IPS-18a (cell line): Measurements from ENCODE around the gene EFHC2.
"Not testable (repeated sequence)": the region's sequence is repeated elsewhere in the genome, so short reads cannot be mapped to it uniquely, and the experiment has no call there.

Experiments used
- H3K27ac ChIP-seq: one replicate; pipeline ENCODE4 v1.5.1; 2013; ENCODE audit warnings: low read length
- H3K27me3 ChIP-seq: one replicate; pipeline ENCODE4 v1.6.1; 2013; ENCODE audit warnings: mild to moderate bottlenecking, low read length; ENCODE audit not compliant: control insufficient read depth, insufficient read depth
- H3K36me3 ChIP-seq: one replicate; pipeline ENCODE4 v1.6.1; 2013; ENCODE audit warnings: low read depth, low read length; ENCODE audit not compliant: control insufficient read depth
- H3K4me1 ChIP-seq: one replicate; pipeline ENCODE4 v1.6.1; 2013; ENCODE audit warnings: low read depth, low read length; ENCODE audit not compliant: control insufficient read depth
- H3K4me3 ChIP-seq: one replicate; pipeline ENCODE4 v1.5.1; 2013; ENCODE audit warnings: low read length
- H3K9ac ChIP-seq: one replicate; pipeline ENCODE4 v1.6.1; 2013; ENCODE audit warnings: mild to moderate bottlenecking, low read length, moderate library complexity
- H3K9me3 ChIP-seq: one replicate; pipeline ENCODE4 v1.6.1; 2013; ENCODE audit warnings: low read depth, low read length; ENCODE audit not compliant: control insufficient read depth

The EFHC2 gene

GRCh38 chrX:44290718-44291117 is 52.8 kb downstream of the EFHC2 start:
- Histone ChIP-seq H3K27me3 (no peaks in the 10 kb centered on the region), H3K27ac (no peak overlapping the region), H3K9ac (no peak overlapping the region), H3K4me3 (no peak overlapping the region), H3K4me1 (no peaks in the 10 kb centered on the region), H3K36me3 (no peaks in the 10 kb centered on the region), H3K9me3 (peaks cover 9% of the 10 kb centered on the region)

- no peak overlapping the region for H3K4me3 ChIP-seq
- no peak overlapping the region for H3K9ac ChIP-seq
- no peaks in the 10 kb centered on the region for H3K36me3 ChIP-seq
- H3K27me3 ChIP-seq = no peaks in the 10 kb centered on the region
- no peak overlapping the region for H3K27ac ChIP-seq
- H3K4me1 ChIP-seq = no peaks in the 10 kb centered on the region
- peaks cover 14% of the 10 kb centered on the region for H3K9me3 ChIP-seq
Measured at GRCh38 chrX:44282753-44283152, 60.7 kb downstream of the EFHC2 start.

GRCh38 chrX:44280116-44280515 is 63.4 kb downstream of the EFHC2 start:
- H3K4me3 ChIP-seq = no peak overlapping the region

GRCh38 chrX:44274096-44274495 is 69.4 kb downstream of the EFHC2 start:
- H3K27me3 ChIP-seq = no peaks in the 10 kb centered on the region

More at GRCh38 chrX:44280116-44280515, 63.4 kb downstream of the EFHC2 start:
- Histone ChIP-seq H3K4me1 (no peaks in the 10 kb centered on the region), H3K27ac (no peak overlapping the region), H3K9me3 (peaks cover 12% of the 10 kb centered on the region), H3K9ac (no peak overlapping the region), H3K36me3 (no peaks in the 10 kb centered on the region), H3K27me3 (no peaks in the 10 kb centered on the region)

GRCh38 chrX:44267861-44268260 is 75.6 kb downstream of the EFHC2 start:
- Histone ChIP-seq H3K9ac (no peak overlapping the region), H3K27me3 (no peaks in the 10 kb centered on the region), H3K9me3 (peaks cover 12% of the 10 kb centered on the region), H3K4me1 (peaks cover 5% of the 10 kb centered on the region), H3K36me3 (no peaks in the 10 kb centered on the region), H3K27ac (no peak overlapping the region), H3K4me3 (no peak overlapping the region)

More at GRCh38 chrX:44274096-44274495, 69.4 kb downstream of the EFHC2 start:
- no peak overlapping the region for H3K27ac ChIP-seq
- H3K36me3 ChIP-seq = no peaks in the 10 kb centered on the region
- H3K4me3 ChIP-seq = no peak overlapping the region
- H3K4me1 ChIP-seq = no peaks in the 10 kb centered on the region
- H3K9me3 ChIP-seq = peaks cover 6% of the 10 kb centered on the region
- H3K9ac ChIP-seq = no peak overlapping the region

GRCh38 chrX:44267116-44267515 is 76.4 kb downstream of the EFHC2 start:
- Histone ChIP-seq H3K4me1 (peaks cover 5% of the 10 kb centered on the region), H3K9me3 (peaks cover 12% of the 10 kb centered on the region), H3K27me3 (no peaks in the 10 kb centered on the region), H3K27ac (no peak overlapping the region), H3K36me3 (no peaks in the 10 kb centered on the region), H3K4me3 (no peak overlapping the region), H3K9ac (no peak overlapping the region)

GRCh38 chrX:44265559-44265958 is 77.9 kb downstream of the EFHC2 start:
- H3K9ac ChIP-seq = no peak overlapping the region
- H3K4me3 ChIP-seq = no peak overlapping the region
- H3K27me3 ChIP-seq = no peaks in the 10 kb centered on the region
- no peak overlapping the region for H3K27ac ChIP-seq
- peaks cover 5% of the 10 kb centered on the region for H3K4me1 ChIP-seq
- H3K9me3 ChIP-seq = peaks cover 17% of the 10 kb centered on the region
- H3K36me3 ChIP-seq = no peaks in the 10 kb centered on the region

- Histone ChIP-seq H3K36me3 (no peaks in the 10 kb centered on the region), H3K4me1 (peaks cover 5% of the 10 kb centered on the region), H3K4me3 (no peak overlapping the region), H3K9me3 (peaks cover 22% of the 10 kb centered on the region), H3K27me3 (no peaks in the 10 kb centered on the region), H3K27ac (no peak overlapping the region), H3K9ac (no peak overlapping the region)
Measured at GRCh38 chrX:44264936-44265335, 78.5 kb downstream of the EFHC2 start.

- H3K36me3 ChIP-seq = no peaks in the 10 kb centered on the region
- H3K4me1 ChIP-seq = no peaks in the 10 kb centered on the region
- no peak overlapping the region for H3K4me3 ChIP-seq
- peaks cover 20% of the 10 kb centered on the region for H3K9me3 ChIP-seq
- H3K9ac ChIP-seq = no peak overlapping the region
- H3K27ac ChIP-seq = no peak overlapping the region
- H3K27me3 ChIP-seq = no peaks in the 10 kb centered on the region
Measured at GRCh38 chrX:44261286-44261685, 82.2 kb downstream of the EFHC2 start.

- Histone ChIP-seq H3K9me3 (peaks cover 20% of the 10 kb centered on the region), H3K36me3 (no peaks in the 10 kb centered on the region), H3K27me3 (no peaks in the 10 kb centered on the region), H3K4me3 (no peak overlapping the region), H3K27ac (no peak overlapping the region), H3K9ac (no peak overlapping the region), H3K4me1 (no peaks in the 10 kb centered on the region)
Measured at GRCh38 chrX:44260609-44261008, 82.9 kb downstream of the EFHC2 start.

- H3K36me3 ChIP-seq, H3K27me3 ChIP-seq, H3K4me1 ChIP-seq, H3K9ac ChIP-seq, H3K4me3 ChIP-seq, H3K27ac ChIP-seq: not testable (repeated sequence)
- H3K9me3 ChIP-seq = peaks cover 16% of the 10 kb centered on the region
Measured at GRCh38 chrX:44255742-44256141, 87.7 kb downstream of the EFHC2 start.

GRCh38 chrX:44253575-44253942 is 89.9 kb downstream of the EFHC2 start:
- Histone ChIP-seq H3K9ac (no peak overlapping the region), H3K4me1 (peaks cover 4% of the 10 kb centered on the region), H3K27me3 (no peaks in the 10 kb centered on the region), H3K4me3 (no peak overlapping the region), H3K36me3 (no peaks in the 10 kb centered on the region), H3K9me3 (peaks cover 9% of the 10 kb centered on the region), H3K27ac (no peak overlapping the region)
